SK-N-MC (cell line): ENCODE results near the gene ITGB5.

Source experiments
- DNase-seq: peaks from one replicate; pipeline ENCODE4 v3.0.0-alpha.2; 2011; ENCODE audit warnings: low read depth, low spot score
- H3K27ac ChIP-seq: fragments of 200-600 bp; sonication (generic); 2 replicates; pipeline ENCODE4 v1.5.1; 2016; ENCODE audit warnings: mixed run types
- H3K36me3 ChIP-seq: fragments of 200-600 bp; sonication (generic); 2 replicates; pipeline ENCODE4 v1.6.1; 2017; ENCODE audit warnings: antibody characterized with exemption, low read length, mixed read lengths; ENCODE audit not compliant: insufficient read depth
- H3K4me3 ChIP-seq: fragments of 200-600 bp; sonication (generic); 2 replicates; pipeline ENCODE4 v1.5.1; 2016
- H3K9ac ChIP-seq: fragments of 200-600 bp; sonication (generic); 2 replicates; pipeline ENCODE4 v1.8.0; 2017; ENCODE audit warnings: mixed run types, mixed read lengths; ENCODE audit not compliant: insufficient read length
- H3K9me3 ChIP-seq: fragments of 200-600 bp; sonication (generic); 2 replicates; pipeline ENCODE4 v1.6.1; 2017; ENCODE audit warnings: low read depth, mild to moderate bottlenecking, antibody characterized with exemption, low read length, moderate library complexity, mixed read lengths
- EZH2 ChIP-seq: fragments of 200-600 bp; sonication (generic); IDR thresholded peaks from one replicate; pipeline ENCODE4 v1.6.1; 2017; ENCODE audit warnings: antibody characterized with exemption
- FOXP2 ChIP-seq: optimal IDR thresholded peaks from 2 replicates; pipeline ENCODE3; 2011; ENCODE audit warnings: mild to moderate bottlenecking, moderate library complexity; ENCODE audit not compliant: insufficient read depth; ENCODE audit errors: extremely low read length, control extremely low read depth
- POLR2AphosphoS5 ChIP-seq: IDR thresholded peaks from 2 replicates; pipeline ENCODE4 v1.6.1; 2012; ENCODE audit warnings: mild to moderate bottlenecking, low read depth, low read length, borderline replicate concordance

Gene ITGB5

GRCh38 chr3:124841517-124841916, 45.6 kb downstream of the ITGB5 start:
- DNase-seq, result no peak
- no peak for TF ChIP-seq FOXP2
- no peak for TF ChIP-seq POLR2AphosphoS5
- no peak for TF ChIP-seq EZH2
- no peak overlapping the region for H3K27ac ChIP-seq
- no peak overlapping the region for H3K4me3 ChIP-seq
- no peaks in the 10 kb centered on the region for H3K9me3 ChIP-seq
- H3K36me3 ChIP-seq, result peaks cover 51% of the 10 kb centered on the region
- H3K9ac ChIP-seq, result no peak overlapping the region

GRCh38 chr3:124840331-124840730, 46.8 kb downstream of the ITGB5 start:
- peaks cover 45% of the 10 kb centered on the region for H3K36me3 ChIP-seq
- H3K9me3 ChIP-seq, result no peaks in the 10 kb centered on the region
- H3K9ac ChIP-seq, result no peak overlapping the region
- no peak overlapping the region for H3K4me3 ChIP-seq
- no peak for TF ChIP-seq POLR2AphosphoS5
- TF ChIP-seq FOXP2, result no peak
- TF ChIP-seq EZH2, result no peak
- no peak for DNase-seq
- H3K27ac ChIP-seq, result no peak overlapping the region

GRCh38 chr3:124839896-124840295, 47.3 kb downstream of the ITGB5 start:
- Histone ChIP-seq H3K9ac (no peak overlapping the region), H3K9me3 (no peaks in the 10 kb centered on the region), H3K4me3 (no peak overlapping the region), H3K27ac (no peak overlapping the region), H3K36me3 (peaks cover 45% of the 10 kb centered on the region)
- DNase-seq, result no peak
- no peak for TF ChIP-seq FOXP2
- no peak for TF ChIP-seq EZH2
- no peak for TF ChIP-seq POLR2AphosphoS5

GRCh38 chr3:124838963-124839362, 48.2 kb downstream of the ITGB5 start:
- Histone ChIP-seq H3K36me3 (peaks cover 46% of the 10 kb centered on the region), H3K9me3 (no peaks in the 10 kb centered on the region), H3K9ac (no peak overlapping the region), H3K27ac (no peak overlapping the region), H3K4me3 (no peak overlapping the region)
- TF ChIP-seq EZH2, result no peak
- no peak for TF ChIP-seq FOXP2
- no peak for TF ChIP-seq POLR2AphosphoS5
- DNase-seq, result no peak

GRCh38 chr3:124837730-124838186, 49.4 kb downstream of the ITGB5 start:
- no peak overlapping the region for H3K9ac ChIP-seq
- no peak overlapping the region for H3K4me3 ChIP-seq
- H3K36me3 ChIP-seq, result peaks cover 49% of the 10 kb centered on the region
- H3K9me3 ChIP-seq, result no peaks in the 10 kb centered on the region
- TF ChIP-seq POLR2AphosphoS5 (no peak), FOXP2 (no peak), EZH2 (no peak)
- H3K27ac ChIP-seq, result no peak overlapping the region
- no peak for DNase-seq

- no peak for DNase-seq
- Histone ChIP-seq H3K9ac (no peak overlapping the region), H3K9me3 (no peaks in the 10 kb centered on the region), H3K36me3 (peaks cover 49% of the 10 kb centered on the region), H3K4me3 (no peak overlapping the region), H3K27ac (no peak overlapping the region)
- TF ChIP-seq EZH2 (no peak), POLR2AphosphoS5 (no peak), FOXP2 (no peak)
Measured at GRCh38 chr3:124837065-124837464, 50.1 kb downstream of the ITGB5 start.

GRCh38 chr3:124836448-124836847, 50.7 kb downstream of the ITGB5 start:
- TF ChIP-seq POLR2AphosphoS5 (no peak), EZH2 (no peak), FOXP2 (no peak)
- peak overlapping the region; percentile 81; the same call in 1 of the 2 replicates for H3K27ac ChIP-seq
- H3K9ac ChIP-seq, result no peak overlapping the region
- no peak overlapping the region for H3K4me3 ChIP-seq
- no peak for DNase-seq
- peaks cover 43% of the 10 kb centered on the region for H3K36me3 ChIP-seq
- H3K9me3 ChIP-seq, result no peaks in the 10 kb centered on the region

- H3K36me3 ChIP-seq, result peaks cover 41% of the 10 kb centered on the region
- H3K27ac ChIP-seq, result peak overlapping the region; percentile 81
- peak overlapping the region; percentile 13 for H3K9ac ChIP-seq
- no peaks in the 10 kb centered on the region for H3K9me3 ChIP-seq
- TF ChIP-seq FOXP2, result peak; percentile 70
- no peak for TF ChIP-seq POLR2AphosphoS5
- no peak for TF ChIP-seq EZH2
- no peak for DNase-seq
- H3K4me3 ChIP-seq, result peak overlapping the region; percentile 58
Measured at GRCh38 chr3:124834723-124835718, 52.1 kb downstream of the ITGB5 start.

GRCh38 chr3:124833710-124834332, 53.3 kb downstream of the ITGB5 start:
- no peak for DNase-seq
- Histone ChIP-seq H3K9ac (no peak overlapping the region), H3K36me3 (peaks cover 35% of the 10 kb centered on the region), H3K9me3 (no peaks in the 10 kb centered on the region), H3K27ac (no peak overlapping the region), H3K4me3 (no peak overlapping the region)
- no peak for TF ChIP-seq FOXP2
- TF ChIP-seq POLR2AphosphoS5, result no peak
- TF ChIP-seq EZH2, result no peak
